Measurements from ENCODE around the gene SLC13A2.

DNA sequence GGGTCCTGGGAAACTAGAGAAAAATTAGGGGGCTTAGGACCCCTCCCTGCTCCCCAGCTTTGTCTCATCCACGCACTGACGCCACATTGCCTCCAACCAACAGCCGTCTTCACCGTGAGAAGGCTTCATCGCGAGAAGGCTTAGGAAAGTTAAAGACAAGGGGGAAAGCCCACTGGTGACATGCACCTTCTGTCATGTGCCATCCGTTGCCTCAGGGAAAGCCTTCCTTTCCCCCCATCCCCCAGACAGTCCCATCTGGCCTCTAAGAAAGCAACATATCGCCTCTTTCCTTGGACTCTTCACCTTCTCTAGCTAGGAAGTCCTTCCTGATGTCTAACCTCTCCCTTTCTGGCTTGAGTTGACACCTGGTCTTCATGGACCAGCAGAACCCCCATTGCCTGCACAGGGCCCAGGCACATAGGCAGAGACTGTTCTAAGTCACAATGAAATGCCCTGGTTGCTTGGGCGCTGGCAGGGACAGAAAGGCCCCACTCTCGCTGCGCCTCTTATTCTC, 34.8 kb downstream of the SLC13A2 start:
- TF ChIP-seq EP300 (IDR thresholded peaks at IDR 0.05; ENCODE audit: low read length) (no peak), TRIM24 (IDR thresholded peaks at IDR 0.05) (no peak), STAT5B (CRISPR knock-in tag; IDR thresholded peaks at IDR 0.05) (no peak), POLR2AphosphoS2 (IDR thresholded peaks at IDR 0.05; ENCODE audit: low read length) (no peak), NR2C1 (IDR thresholded peaks at IDR 0.05) (no peak), NR2C1 (tag; IDR thresholded peaks at IDR 0.05) (no peak), SMAD4 (CRISPR knock-in tag; conservative IDR thresholded peaks at IDR 0.05) (no peak), SP2 (IDR thresholded peaks at IDR 0.05; ENCODE audit: extremely low read depth, low read depth, low read length, poor library complexity, severe bottlenecking) (no peak), ZNF644 (tag; IDR thresholded peaks at IDR 0.05; ENCODE audit: low read depth) (no peak), KDM1A (IDR thresholded peaks at IDR 0.05) (no peak)
- TF ChIP-seq, protein P1, sequence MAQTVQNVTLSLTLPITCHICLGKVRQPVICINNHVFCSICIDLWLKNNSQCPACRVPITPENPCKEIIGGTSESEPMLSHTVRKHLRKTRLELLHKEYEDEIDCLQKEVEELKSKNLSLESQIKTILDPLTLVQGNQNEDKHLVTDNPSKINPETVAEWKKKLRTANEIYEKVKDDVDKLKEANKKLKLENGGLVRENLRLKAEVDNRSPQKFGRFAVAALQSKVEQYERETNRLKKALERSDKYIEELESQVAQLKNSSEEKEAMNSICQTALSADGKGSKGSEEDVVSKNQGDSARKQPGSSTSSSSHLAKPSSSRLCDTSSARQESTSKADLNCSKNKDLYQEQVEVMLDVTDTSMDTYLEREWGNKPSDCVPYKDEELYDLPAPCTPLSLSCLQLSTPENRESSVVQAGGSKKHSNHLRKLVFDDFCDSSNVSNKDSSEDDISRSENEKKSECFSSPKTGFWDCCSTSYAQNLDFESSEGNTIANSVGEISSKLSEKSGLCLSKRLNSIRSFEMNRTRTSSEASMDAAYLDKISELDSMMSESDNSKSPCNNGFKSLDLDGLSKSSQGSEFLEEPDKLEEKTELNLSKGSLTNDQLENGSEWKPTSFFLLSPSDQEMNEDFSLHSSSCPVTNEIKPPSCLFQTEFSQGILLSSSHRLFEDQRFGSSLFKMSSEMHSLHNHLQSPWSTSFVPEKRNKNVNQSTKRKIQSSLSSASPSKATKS (CRISPR knock-in tag; IDR thresholded peaks at IDR 0.05) = no peak
- TF ChIP-seq, protein P2, sequence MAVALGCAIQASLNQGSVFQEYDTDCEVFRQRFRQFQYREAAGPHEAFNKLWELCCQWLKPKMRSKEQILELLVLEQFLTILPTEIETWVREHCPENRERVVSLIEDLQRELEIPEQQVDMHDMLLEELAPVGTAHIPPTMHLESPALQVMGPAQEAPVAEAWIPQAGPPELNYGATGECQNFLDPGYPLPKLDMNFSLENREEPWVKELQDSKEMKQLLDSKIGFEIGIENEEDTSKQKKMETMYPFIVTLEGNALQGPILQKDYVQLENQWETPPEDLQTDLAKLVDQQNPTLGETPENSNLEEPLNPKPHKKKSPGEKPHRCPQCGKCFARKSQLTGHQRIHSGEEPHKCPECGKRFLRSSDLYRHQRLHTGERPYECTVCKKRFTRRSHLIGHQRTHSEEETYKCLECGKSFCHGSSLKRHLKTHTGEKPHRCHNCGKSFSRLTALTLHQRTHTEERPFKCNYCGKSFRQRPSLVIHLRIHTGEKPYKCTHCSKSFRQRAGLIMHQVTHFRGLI (CRISPR knock-in tag; IDR thresholded peaks at IDR 0.05) = no peak
- TF ChIP-seq, protein P3, sequence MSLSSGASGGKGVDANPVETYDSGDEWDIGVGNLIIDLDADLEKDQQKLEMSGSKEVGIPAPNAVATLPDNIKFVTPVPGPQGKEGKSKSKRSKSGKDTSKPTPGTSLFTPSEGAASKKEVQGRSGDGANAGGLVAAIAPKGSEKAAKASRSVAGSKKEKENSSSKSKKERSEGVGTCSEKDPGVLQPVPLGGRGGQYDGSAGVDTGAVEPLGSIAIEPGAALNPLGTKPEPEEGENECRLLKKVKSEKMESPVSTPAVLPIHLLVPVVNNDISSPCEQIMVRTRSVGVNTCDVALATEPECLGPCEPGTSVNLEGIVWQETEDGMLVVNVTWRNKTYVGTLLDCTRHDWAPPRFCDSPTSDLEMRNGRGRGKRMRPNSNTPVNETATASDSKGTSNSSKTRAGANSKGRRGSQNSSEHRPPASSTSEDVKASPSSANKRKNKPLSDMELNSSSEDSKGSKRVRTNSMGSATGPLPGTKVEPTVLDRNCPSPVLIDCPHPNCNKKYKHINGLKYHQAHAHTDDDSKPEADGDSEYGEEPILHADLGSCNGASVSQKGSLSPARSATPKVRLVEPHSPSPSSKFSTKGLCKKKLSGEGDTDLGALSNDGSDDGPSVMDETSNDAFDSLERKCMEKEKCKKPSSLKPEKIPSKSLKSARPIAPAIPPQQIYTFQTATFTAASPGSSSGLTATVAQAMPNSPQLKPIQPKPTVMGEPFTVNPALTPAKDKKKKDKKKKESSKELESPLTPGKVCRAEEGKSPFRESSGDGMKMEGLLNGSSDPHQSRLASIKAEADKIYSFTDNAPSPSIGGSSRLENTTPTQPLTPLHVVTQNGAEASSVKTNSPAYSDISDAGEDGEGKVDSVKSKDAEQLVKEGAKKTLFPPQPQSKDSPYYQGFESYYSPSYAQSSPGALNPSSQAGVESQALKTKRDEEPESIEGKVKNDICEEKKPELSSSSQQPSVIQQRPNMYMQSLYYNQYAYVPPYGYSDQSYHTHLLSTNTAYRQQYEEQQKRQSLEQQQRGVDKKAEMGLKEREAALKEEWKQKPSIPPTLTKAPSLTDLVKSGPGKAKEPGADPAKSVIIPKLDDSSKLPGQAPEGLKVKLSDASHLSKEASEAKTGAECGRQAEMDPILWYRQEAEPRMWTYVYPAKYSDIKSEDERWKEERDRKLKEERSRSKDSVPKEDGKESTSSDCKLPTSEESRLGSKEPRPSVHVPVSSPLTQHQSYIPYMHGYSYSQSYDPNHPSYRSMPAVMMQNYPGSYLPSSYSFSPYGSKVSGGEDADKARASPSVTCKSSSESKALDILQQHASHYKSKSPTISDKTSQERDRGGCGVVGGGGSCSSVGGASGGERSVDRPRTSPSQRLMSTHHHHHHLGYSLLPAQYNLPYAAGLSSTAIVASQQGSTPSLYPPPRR (CRISPR knock-in tag; IDR thresholded peaks at IDR 0.05; ENCODE audit: borderline replicate concordance) = no peak
- TF ChIP-seq, protein P4, sequence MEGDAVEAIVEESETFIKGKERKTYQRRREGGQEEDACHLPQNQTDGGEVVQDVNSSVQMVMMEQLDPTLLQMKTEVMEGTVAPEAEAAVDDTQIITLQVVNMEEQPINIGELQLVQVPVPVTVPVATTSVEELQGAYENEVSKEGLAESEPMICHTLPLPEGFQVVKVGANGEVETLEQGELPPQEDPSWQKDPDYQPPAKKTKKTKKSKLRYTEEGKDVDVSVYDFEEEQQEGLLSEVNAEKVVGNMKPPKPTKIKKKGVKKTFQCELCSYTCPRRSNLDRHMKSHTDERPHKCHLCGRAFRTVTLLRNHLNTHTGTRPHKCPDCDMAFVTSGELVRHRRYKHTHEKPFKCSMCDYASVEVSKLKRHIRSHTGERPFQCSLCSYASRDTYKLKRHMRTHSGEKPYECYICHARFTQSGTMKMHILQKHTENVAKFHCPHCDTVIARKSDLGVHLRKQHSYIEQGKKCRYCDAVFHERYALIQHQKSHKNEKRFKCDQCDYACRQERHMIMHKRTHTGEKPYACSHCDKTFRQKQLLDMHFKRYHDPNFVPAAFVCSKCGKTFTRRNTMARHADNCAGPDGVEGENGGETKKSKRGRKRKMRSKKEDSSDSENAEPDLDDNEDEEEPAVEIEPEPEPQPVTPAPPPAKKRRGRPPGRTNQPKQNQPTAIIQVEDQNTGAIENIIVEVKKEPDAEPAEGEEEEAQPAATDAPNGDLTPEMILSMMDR (IDR thresholded peaks at IDR 0.05 in 2 of 3, conservative IDR thresholded peaks at IDR 0.05 in 1 of 3; ENCODE audit: insufficient read depth in 2 of 3, low read depth in 1 of 3, low read length in 3 of 3) = no peak
